HepG2 (cell line): ENCODE measurements around the gene EVL. TPM values are rescaled to one million over a fixed set of nuclear protein-coding genes. Genes with fewer than 3 reads are reported as not detected.

Experiments
- ATAC-seq: fragments of 200-7000 bp; cut with Tn5 transposase; 3 replicates; pipeline ENCODE4 v1.9.1; 2020; ENCODE audit warnings: mild to moderate bottlenecking, moderate library complexity
- BruUV-seq: library from RNA; stranded (reverse); fragments of 400-500 nt; replicated peaks from 2 replicates; lab custom pipeline; 2021; lab: Mats Ljungman, UMichigan
- CTCF ChIA-PET: fragments of 300-600 bp; formaldehyde crosslinking; extraction: SDS; loops from one replicate; lab custom pipeline; 2021; ENCODE audit warnings: low total read pairs, inconsistent platforms, low intra/inter-chr PET ratio; lab: Yijun Ruan, JAX
- POLR2A ChIA-PET: fragments of 350-600 bp; sonication (Branson Sonifier 250); formaldehyde crosslinking; loops from one replicate; lab custom pipeline; 2020; ENCODE audit warnings: antibody characterized with exemption, inconsistent platforms; lab: Yijun Ruan, JAX
- DNase-seq: peaks from one replicate; pipeline ENCODE4 v3.0.0-alpha.2; 2015; ENCODE audit warnings: low spot score
- FAIRE-seq: peaks from 3 replicates; lab custom pipeline; 2011; peaks lifted over from hg19 to GRCh38; lab: Jason Lieb, UNC
- H2AFZ ChIP-seq: one replicate; pipeline ENCODE4 v1.6.1; 2011; ENCODE audit warnings: low read length, inconsistent platforms
- H3K27ac ChIP-seq: fragments of 300-600 bp; 3 replicates; pipeline ENCODE4 v1.8.0; 2011; ENCODE audit warnings: mixed run types, mild to moderate bottlenecking, mixed read lengths, low read length, inconsistent platforms; ENCODE audit not compliant: insufficient read depth; ENCODE audit errors: extremely low read length
- H3K27me3 ChIP-seq, 2 experiments: fragments of 200-600 bp in 1 of 2; 2 replicates in 1 of 2; 3 replicates in 1 of 2; pipeline versions ENCODE4 v1.6.0 to v1.8.0; 2011; ENCODE audit warnings: low read length in 2 of 2, mild to moderate bottlenecking in 2 of 2, moderate library complexity in 2 of 2, inconsistent platforms in 1 of 2; ENCODE audit not compliant: insufficient read depth in 2 of 2, control insufficient read depth in 1 of 2
- H3K36me3 ChIP-seq, 2 experiments: fragments of 200-600 bp in 1 of 2; replicated peaks in 1 of 2; 2 replicates in 1 of 2; 3 replicates in 1 of 2; pipeline versions ENCODE4 v1.5.1 to v1.8.0; 2011; ENCODE audit warnings: low read length in 2 of 2, inconsistent platforms in 1 of 2; ENCODE audit not compliant: insufficient read depth in 2 of 2, control insufficient read depth in 1 of 2
- H3K4me1 ChIP-seq: 2 replicates; pipeline ENCODE4 v1.5.1; 2012; ENCODE audit warnings: low read length, inconsistent platforms; ENCODE audit not compliant: insufficient read depth
- H3K4me2 ChIP-seq: 2 replicates; pipeline ENCODE4 v1.6.0; 2011; ENCODE audit warnings: low read depth, low read length, inconsistent platforms
- H3K4me3 ChIP-seq, 3 experiments: fragments of 200-600 bp in 1 of 3; sonication (generic), shearing (Covaris generic) in 1 of 3; replicated peaks in 1 of 3; 2 replicates each; pipeline ENCODE4 v1.5.1; 2011 to 2016; ENCODE audit warnings: low read length in 3 of 3, inconsistent platforms in 2 of 3, low read depth in 2 of 3, mild to moderate bottlenecking in 2 of 3, control low read depth in 1 of 3, mixed read lengths in 1 of 3; ENCODE audit not compliant: insufficient read depth in 1 of 3
- H3K79me2 ChIP-seq: one replicate; pipeline ENCODE4 v1.6.1; 2011; ENCODE audit warnings: low read length, inconsistent platforms; ENCODE audit not compliant: insufficient read depth
- H3K9ac ChIP-seq: 2 replicates; pipeline ENCODE4 v1.6.0; 2011; ENCODE audit warnings: mild to moderate bottlenecking, low read depth, low read length, inconsistent platforms; ENCODE audit not compliant: insufficient read depth
- H3K9me3 ChIP-seq: 2 replicates; pipeline ENCODE4 v1.5.1; 2012; ENCODE audit warnings: mild to moderate bottlenecking, low read length
- H4K20me1 ChIP-seq: 2 replicates; pipeline ENCODE4 v1.6.0; 2011; ENCODE audit warnings: inconsistent platforms, mild to moderate bottlenecking, low read length, moderate library complexity; ENCODE audit not compliant: insufficient read depth
- JUND ChIP-seq: sonication (generic); formaldehyde crosslinking; IDR thresholded peaks from 2 replicates; pipeline ENCODE4 v1.8.0; 2022; ENCODE audit warnings: mild to moderate bottlenecking, missing genetic modification reagents
- KAT8 ChIP-seq: IDR thresholded peaks from 2 replicates; pipeline ENCODE4 v1.6.1; 2016; ENCODE audit warnings: missing genetic modification reagents, missing compliant biosample characterization
- MTF1 ChIP-seq: sonication (generic); formaldehyde crosslinking; IDR thresholded peaks from 2 replicates; pipeline ENCODE4 v1.5.0; 2020; ENCODE audit warnings: missing genetic modification reagents
- ONECUT2 ChIP-seq: sonication (generic); formaldehyde crosslinking; IDR thresholded peaks from 2 replicates; pipeline ENCODE4 v1.4.0; 2020; ENCODE audit warnings: missing genetic modification reagents
- PAF1 ChIP-seq: IDR thresholded peaks from 2 replicates; pipeline ENCODE4 v1.6.1; 2016; ENCODE audit warnings: missing genetic modification reagents, missing compliant biosample characterization
- SRSF4 ChIP-seq: fragments of 200-400 bp; formaldehyde crosslinking; IDR thresholded peaks from one replicate; pipeline ENCODE4 v1.6.1; 2018; ENCODE audit warnings: mild to moderate bottlenecking, low read depth, low read length, moderate library complexity; ENCODE audit not compliant: poor library complexity, severe bottlenecking
- ZMAT3 ChIP-seq: sonication (generic); formaldehyde crosslinking; conservative IDR thresholded peaks from 2 replicates; pipeline ENCODE4 v1.7.0; 2021; ENCODE audit warnings: missing genetic modification reagents
- ZNF12 ChIP-seq: sonication (generic); formaldehyde crosslinking; IDR thresholded peaks from 2 replicates; pipeline ENCODE4 v1.5.0; 2020; ENCODE audit warnings: missing genetic modification reagents
- ZNF160 ChIP-seq: sonication (generic); formaldehyde crosslinking; IDR thresholded peaks from 2 replicates; pipeline ENCODE4 v1.8.0; 2022; ENCODE audit warnings: mild to moderate bottlenecking, inconsistent platforms, missing genetic modification reagents
- ZNF333 ChIP-seq: sonication (generic); formaldehyde crosslinking; IDR thresholded peaks from 2 replicates; pipeline ENCODE4 v1.4.0; 2020; ENCODE audit warnings: mild to moderate bottlenecking, missing genetic modification reagents, borderline replicate concordance
- ZNF652 ChIP-seq: IDR thresholded peaks from 2 replicates; pipeline ENCODE4 v1.6.1; 2016; ENCODE audit warnings: low read depth, borderline replicate concordance
- WGBS: methylation state at CpG from one replicate; pipeline ENCODE4 v1.1.6; 2017; ENCODE audit warnings: low lambda C conversion rate; 5-methylcytosine and 5-hydroxymethylcytosine counted together
- in situ Hi-C: cut with HindIII; loops from 2 replicates; pipeline ENCODE4 v1.10.0; 2017; ENCODE audit warnings: low pct_unique_long_range_greater_than_20kb; ENCODE audit not compliant: extremely low pct_ligation_motif_present
- intact Hi-C: fragments of 100-400 bp; cut with micrococcal nuclease; formaldehyde crosslinking; loops from one replicate; pipeline ENCODE4 v1.10.0; 2022; ENCODE audit not compliant: unreplicated experiment
- polyA plus RNA-seq, 8 experiments: library from polyadenylated mRNA; depleted of rRNA in 3 of 8; stranded (reverse) in 7 of 8; unstranded in 1 of 8; fragments of >200 nt; fragmentation: Illumina TruSeq in 4 of 8; extraction: Trizol in 4 of 8; gene quantifications; 2 replicates each; pipeline versions ENCODE4 v1.2.1 to v1.2.3, GENCODE V29; 2011 to 2016; ENCODE audit warnings: low read depth in 4 of 8, missing spikeins in 1 of 8, mixed read lengths in 1 of 8; ENCODE audit not compliant: insufficient read depth in 1 of 8
- total RNA-seq, 5 experiments: library from RNA; depleted of rRNA; stranded (reverse); fragments of >200 nt; fragmentation: Illumina TruSeq; extraction: Trizol; gene quantifications; 2 replicates each; pipeline ENCODE4 v1.2.3, GENCODE V29; 2016; ENCODE audit warnings: low read depth in 1 of 5
- TF ChIP-seq, protein P1 (sequence below): sonication (generic); formaldehyde crosslinking; IDR thresholded peaks from 2 replicates; pipeline ENCODE4 v1.5.0; 2020; ENCODE audit warnings: missing genetic modification reagents
- TF ChIP-seq, protein P2 (sequence below): sonication (generic); formaldehyde crosslinking; IDR thresholded peaks from 2 replicates; pipeline ENCODE4 v1.8.0; 2022; ENCODE audit warnings: missing genetic modification reagents, mild to moderate bottlenecking, borderline replicate concordance

Gene EVL
- total and polyA plus RNA-seq, 2 of the 13 experiments (the other 11 are each of a cell fraction or from before 2014, with no cell fraction given), result 15.1 to 31.2 TPM

DNA sequence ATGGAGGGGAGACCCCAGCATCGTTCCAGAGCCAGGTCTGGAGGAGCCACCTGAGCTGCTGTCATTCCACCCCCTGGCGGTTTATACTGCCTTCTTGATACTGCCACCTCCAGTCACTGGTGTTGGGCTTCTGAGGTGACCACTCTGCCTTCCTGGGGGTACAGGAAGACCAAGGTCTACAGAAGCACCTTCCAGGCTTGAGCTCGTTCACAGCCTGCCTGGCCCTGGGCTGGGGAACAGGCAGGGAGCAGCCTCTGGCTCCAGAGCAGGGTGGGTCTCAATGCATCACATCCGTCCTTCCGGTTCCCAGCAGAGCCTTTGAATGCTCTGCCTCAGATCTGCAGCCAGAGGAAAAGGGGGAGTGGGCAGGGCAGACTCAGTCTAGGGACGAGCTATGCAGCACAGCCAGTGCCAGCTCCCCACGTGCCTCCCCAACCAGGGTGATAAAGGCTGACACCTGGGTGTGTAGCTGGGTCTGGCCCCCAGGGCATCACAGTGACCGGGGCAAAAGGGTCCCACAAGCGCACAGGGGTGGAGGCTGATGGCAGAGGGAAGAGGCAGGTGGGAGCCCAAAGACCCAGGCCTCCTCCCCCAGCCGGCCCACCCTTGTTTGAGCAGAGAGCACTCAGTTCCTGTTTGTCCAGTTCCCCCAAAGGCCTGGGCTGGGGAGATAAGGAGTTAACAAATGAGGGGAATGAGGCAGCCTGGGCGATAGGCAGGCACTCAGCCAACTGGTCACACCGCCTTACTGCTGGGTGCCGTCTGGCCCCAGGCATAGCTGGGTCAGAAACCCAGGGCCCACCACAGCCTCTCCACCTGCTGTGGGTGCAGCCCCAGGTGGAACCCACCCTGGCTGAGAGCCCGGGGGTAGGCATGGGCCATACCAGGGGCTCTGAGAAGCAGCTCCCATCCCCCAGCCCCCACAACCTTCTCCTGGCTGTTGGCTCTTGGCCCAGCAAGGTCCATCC lies 77.1 kb downstream of the EVL start:
- 84% methylated on average over 6 of the region's 14 CpGs for WGBS
- Histone ChIP-seq H3K4me1 (peaks cover 68% of the 10 kb centered on the region), H3K79me2 (no peaks in the 10 kb centered on the region), H3K36me3 (no peaks in the 10 kb centered on the region), H3K9me3 (no peaks in the 10 kb centered on the region), H3K9ac (no peak overlapping the region), H3K27ac (no peak overlapping the region), H3K4me2 (no peak overlapping the region; the same call in 1 of the 2 replicates), H3K27me3 (no peaks in the 10 kb centered on the region), H4K20me1 (no peaks in the 10 kb centered on the region), H3K4me3 (no peak overlapping the region), H2AFZ (no peak overlapping the region)
- BruUV-seq, result no TSS peak
- TF ChIP-seq ONECUT2 (CRISPR knock-in tag) (no peak), ZNF652 (CRISPR knock-in tag) (peak; percentile 65)
- CTCF ChIA-PET, result no interaction called here
- intact Hi-C loops, result no loop called here
- in situ Hi-C loops, result loop anchor here (5.0 kb wide), 1 partner anchor 50 kb away; no protein-coding TSS in a partner anchor
- FAIRE-seq, result no peak
- POLR2A ChIA-PET, result interaction anchor here (0.9 to 1.5 kb wide), 2 partner anchors 13 to 51 kb away, joined by 3 to 5 read pairs; no protein-coding TSS in a partner anchor
- no peak for DNase-seq
- ATAC-seq, result no peak

DNA sequence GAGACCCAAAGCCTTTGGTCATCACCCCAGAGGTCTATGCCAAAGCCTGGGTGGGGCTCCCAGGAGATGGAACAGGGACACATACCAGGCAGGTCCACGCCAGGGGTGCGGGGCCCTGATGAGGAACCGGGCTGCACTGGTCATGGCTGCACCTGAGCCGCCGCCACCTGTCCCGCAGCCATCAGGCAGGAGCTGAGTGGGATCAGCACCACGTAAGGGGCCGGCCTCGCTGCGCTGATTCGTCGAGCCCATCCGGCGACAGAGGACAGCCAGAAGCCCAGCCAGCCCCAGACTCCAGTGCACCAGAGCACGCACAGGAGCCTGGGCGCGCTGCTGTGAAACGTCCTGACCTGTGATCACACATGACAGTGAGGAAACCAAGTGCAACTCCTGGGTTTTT lies 78.3 kb downstream of the EVL start:
- BruUV-seq, result no TSS peak
- peaks cover 68% of the 10 kb centered on the region for H3K4me1 ChIP-seq
- in situ Hi-C loops (loop anchor here (5.0 kb wide), 1 partner anchor 49 kb away; no protein-coding TSS in a partner anchor), intact Hi-C loops (no loop called here)
- H3K79me2 ChIP-seq, result no peaks in the 10 kb centered on the region
- no peak overlapping the region for H3K27ac ChIP-seq
- 93% methylated on average over 3 of the region's 18 CpGs for WGBS
- no peaks in the 10 kb centered on the region for H3K9me3 ChIP-seq
- ChIA-PET POLR2A (interaction anchor here (0.9 to 3.3 kb wide), 3 partner anchors 11 to 50 kb away, joined by 3 to 33 read pairs (median 5); no protein-coding TSS in a partner anchor), CTCF (no interaction called here)
- no peak overlapping the region for H3K9ac ChIP-seq
- FAIRE-seq (no peak), DNase-seq (no peak), ATAC-seq (no peak)
- no peaks in the 10 kb centered on the region for H4K20me1 ChIP-seq
- no peak overlapping the region for H3K4me2 ChIP-seq
- no peaks in the 10 kb centered on the region for H3K27me3 ChIP-seq
- no peak overlapping the region for H2AFZ ChIP-seq
- H3K36me3 ChIP-seq, result no peaks in the 10 kb centered on the region
- H3K4me3 ChIP-seq, result no peak overlapping the region
- TF ChIP-seq JUND (CRISPR knock-in tag) (no peak), ZMAT3 (CRISPR knock-in tag) (no peak), ZNF12 (CRISPR knock-in tag) (no peak), PAF1 (no peak), ZNF333 (CRISPR knock-in tag) (no peak), MTF1 (CRISPR knock-in tag) (no peak), ZNF160 (CRISPR knock-in tag) (no peak), SRSF4 (no peak), KAT8 (CRISPR knock-in tag) (no peak)
- TF ChIP-seq, protein P1, sequence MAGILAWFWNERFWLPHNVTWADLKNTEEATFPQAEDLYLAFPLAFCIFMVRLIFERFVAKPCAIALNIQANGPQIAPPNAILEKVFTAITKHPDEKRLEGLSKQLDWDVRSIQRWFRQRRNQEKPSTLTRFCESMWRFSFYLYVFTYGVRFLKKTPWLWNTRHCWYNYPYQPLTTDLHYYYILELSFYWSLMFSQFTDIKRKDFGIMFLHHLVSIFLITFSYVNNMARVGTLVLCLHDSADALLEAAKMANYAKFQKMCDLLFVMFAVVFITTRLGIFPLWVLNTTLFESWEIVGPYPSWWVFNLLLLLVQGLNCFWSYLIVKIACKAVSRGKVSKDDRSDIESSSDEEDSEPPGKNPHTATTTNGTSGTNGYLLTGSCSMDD (CRISPR knock-in tag), result no peak
- TF ChIP-seq, protein P2, sequence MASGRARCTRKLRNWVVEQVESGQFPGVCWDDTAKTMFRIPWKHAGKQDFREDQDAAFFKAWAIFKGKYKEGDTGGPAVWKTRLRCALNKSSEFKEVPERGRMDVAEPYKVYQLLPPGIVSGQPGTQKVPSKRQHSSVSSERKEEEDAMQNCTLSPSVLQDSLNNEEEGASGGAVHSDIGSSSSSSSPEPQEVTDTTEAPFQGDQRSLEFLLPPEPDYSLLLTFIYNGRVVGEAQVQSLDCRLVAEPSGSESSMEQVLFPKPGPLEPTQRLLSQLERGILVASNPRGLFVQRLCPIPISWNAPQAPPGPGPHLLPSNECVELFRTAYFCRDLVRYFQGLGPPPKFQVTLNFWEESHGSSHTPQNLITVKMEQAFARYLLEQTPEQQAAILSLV (CRISPR knock-in tag), result no peak
